Neutrophil (primary cell): ENCODE results near the gene IGFBP6.

ENCODE experiments used
- H3K27ac ChIP-seq: fragments of 200-600 bp; sonication (generic); 2 replicates; pipeline ENCODE4 v1.5.1; 2016; ENCODE audit warnings: mild to moderate bottlenecking, moderate library complexity
- H3K27me3 ChIP-seq: fragments of 200-600 bp; sonication (generic); 2 replicates; pipeline ENCODE4 v1.6.0; 2016; ENCODE audit warnings: mild to moderate bottlenecking
- H3K36me3 ChIP-seq: fragments of 200-600 bp; sonication (generic); 2 replicates; pipeline ENCODE4 v1.5.1; 2017
- H3K4me1 ChIP-seq, 2 experiments: fragments of 200-600 bp in 1 of 2; sonication (generic) in 1 of 2; 1 replicate in 1 of 2; 2 replicates in 1 of 2; pipeline versions ENCODE4 v1.5.1 to v1.6.1; 2013 to 2016; ENCODE audit warnings: low read depth in 1 of 2, low read length in 1 of 2, mild to moderate bottlenecking in 1 of 2, moderate library complexity in 1 of 2; ENCODE audit not compliant: control insufficient read depth in 1 of 2, insufficient read depth in 1 of 2
- H3K4me3 ChIP-seq, 2 experiments: fragments of 200-600 bp in 1 of 2; sonication (generic) in 1 of 2; 1 replicate in 1 of 2; 2 replicates in 1 of 2; pipeline ENCODE4 v1.5.1; 2013 to 2016; ENCODE audit warnings: low read depth in 1 of 2, low read length in 1 of 2, mild to moderate bottlenecking in 1 of 2, moderate library complexity in 1 of 2
- H3K9me3 ChIP-seq: fragments of 200-600 bp; sonication (generic); 2 replicates; pipeline ENCODE4 v1.5.1; 2016
- TF ChIP-seq, protein P1 (sequence below): fragments of 200-600 bp; sonication (generic); IDR thresholded peaks from 2 replicates; pipeline ENCODE4 v1.5.1; 2016; ENCODE audit warnings: antibody characterized with exemption

The IGFBP6 gene

DNA sequence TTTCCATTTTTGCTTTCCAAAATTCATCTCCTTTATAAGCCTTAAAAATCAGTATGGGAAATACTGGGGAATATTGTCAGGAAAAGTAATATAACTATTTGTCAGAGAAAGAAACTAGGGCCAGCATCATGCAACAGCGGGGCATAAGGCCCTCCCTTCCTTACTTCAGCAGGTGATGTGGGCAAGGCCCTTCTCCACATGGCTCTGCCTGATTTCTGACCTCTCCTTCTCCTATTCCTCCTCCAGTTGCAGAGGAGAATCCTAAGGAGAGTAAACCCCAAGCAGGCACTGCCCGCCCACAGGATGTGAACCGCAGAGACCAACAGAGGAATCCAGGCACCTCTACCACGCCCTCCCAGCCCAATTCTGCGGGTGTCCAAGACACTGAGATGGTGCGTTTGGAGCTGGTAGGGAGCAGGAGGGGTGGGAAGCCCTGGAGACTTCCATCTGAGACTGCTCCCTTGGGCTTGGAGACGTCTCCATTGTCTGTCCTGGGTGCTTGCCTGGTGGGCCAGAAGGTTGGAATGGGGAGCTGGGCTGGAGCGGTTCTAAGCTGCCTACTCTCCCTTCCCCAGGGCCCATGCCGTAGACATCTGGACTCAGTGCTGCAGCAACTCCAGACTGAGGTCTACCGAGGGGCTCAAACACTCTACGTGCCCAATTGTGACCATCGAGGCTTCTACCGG is 3.1 kb downstream of the IGFBP6 start:
- Histone ChIP-seq H3K4me3 (no peak overlapping the region), H3K36me3 (no peaks in the 10 kb centered on the region), H3K27ac (no peak overlapping the region), H3K4me1 (peaks cover 32 to 36% of the 10 kb centered on the region in 2 experiments), H3K9me3 (no peaks in the 10 kb centered on the region), H3K27me3 (peaks cover 39% of the 10 kb centered on the region)
- TF ChIP-seq, protein P1, sequence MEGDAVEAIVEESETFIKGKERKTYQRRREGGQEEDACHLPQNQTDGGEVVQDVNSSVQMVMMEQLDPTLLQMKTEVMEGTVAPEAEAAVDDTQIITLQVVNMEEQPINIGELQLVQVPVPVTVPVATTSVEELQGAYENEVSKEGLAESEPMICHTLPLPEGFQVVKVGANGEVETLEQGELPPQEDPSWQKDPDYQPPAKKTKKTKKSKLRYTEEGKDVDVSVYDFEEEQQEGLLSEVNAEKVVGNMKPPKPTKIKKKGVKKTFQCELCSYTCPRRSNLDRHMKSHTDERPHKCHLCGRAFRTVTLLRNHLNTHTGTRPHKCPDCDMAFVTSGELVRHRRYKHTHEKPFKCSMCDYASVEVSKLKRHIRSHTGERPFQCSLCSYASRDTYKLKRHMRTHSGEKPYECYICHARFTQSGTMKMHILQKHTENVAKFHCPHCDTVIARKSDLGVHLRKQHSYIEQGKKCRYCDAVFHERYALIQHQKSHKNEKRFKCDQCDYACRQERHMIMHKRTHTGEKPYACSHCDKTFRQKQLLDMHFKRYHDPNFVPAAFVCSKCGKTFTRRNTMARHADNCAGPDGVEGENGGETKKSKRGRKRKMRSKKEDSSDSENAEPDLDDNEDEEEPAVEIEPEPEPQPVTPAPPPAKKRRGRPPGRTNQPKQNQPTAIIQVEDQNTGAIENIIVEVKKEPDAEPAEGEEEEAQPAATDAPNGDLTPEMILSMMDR, result no peak

DNA sequence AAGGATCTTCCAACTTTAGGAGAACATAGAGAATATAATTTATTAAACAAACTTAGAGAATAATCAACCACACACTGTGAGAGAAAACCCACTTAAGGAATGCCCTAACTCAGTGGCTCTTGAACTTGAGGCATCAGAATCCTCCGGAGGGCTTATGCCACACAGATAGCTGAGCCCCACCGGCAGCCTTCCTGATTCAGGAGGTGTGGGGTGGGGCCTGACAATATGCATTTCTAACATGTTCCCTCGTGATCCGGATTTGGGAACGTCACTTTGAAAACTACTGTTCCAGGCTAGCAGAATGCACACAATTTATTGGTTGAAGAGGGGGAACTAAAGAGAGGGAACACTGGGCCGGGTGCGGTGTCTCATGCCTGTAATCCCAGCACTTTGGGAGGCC is 3.8 kb downstream of the IGFBP6 start:
- Histone ChIP-seq H3K4me3 (no peak overlapping the region), H3K4me1 (peaks cover 32 to 36% of the 10 kb centered on the region in 2 experiments), H3K36me3 (no peaks in the 10 kb centered on the region), H3K27me3 (peaks cover 32% of the 10 kb centered on the region), H3K27ac (no peak overlapping the region), H3K9me3 (no peaks in the 10 kb centered on the region)
- TF ChIP-seq, protein P1, result no peak

DNA sequence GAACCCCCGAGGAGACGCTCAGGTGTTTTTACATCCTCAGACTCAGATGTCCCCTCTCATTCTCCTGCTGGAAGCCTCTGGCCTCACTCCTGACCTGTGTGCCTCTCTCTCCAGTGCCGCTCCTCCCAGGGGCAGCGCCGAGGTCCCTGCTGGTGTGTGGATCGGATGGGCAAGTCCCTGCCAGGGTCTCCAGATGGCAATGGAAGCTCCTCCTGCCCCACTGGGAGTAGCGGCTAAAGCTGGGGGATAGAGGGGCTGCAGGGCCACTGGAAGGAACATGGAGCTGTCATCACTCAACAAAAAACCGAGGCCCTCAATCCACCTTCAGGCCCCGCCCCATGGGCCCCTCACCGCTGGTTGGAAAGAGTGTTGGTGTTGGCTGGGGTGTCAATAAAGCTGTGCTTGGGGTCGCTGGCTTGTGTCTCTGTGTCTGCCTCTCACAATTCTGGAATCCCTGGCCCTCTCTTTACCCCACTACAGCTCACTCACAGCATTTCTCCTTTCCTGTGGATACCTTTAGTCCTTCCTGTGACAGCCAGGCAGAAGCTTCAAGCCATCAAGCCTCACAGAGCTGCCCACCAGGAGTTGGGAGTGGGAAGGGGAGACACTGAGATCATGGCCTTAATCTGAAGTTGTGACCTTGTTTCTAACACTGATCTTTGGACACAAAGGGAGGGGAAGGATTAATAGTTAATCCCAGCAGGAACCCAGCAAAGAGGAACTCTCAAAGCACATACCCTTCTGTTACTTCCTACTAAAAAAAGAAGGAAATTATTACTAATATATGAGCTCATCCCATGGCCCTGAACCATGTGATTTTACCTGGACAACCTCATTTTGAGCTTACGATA is 4.7 kb downstream of the IGFBP6 start:
- TF ChIP-seq, protein P1, result no peak
- Histone ChIP-seq H3K27ac (peak overlapping the region; percentile 53), H3K4me3 (no peak overlapping the region), H3K9me3 (no peaks in the 10 kb centered on the region), H3K36me3 (no peaks in the 10 kb centered on the region), H3K27me3 (peaks cover 23% of the 10 kb centered on the region), H3K4me1 (peaks cover 30 to 35% of the 10 kb centered on the region in 2 experiments)

DNA sequence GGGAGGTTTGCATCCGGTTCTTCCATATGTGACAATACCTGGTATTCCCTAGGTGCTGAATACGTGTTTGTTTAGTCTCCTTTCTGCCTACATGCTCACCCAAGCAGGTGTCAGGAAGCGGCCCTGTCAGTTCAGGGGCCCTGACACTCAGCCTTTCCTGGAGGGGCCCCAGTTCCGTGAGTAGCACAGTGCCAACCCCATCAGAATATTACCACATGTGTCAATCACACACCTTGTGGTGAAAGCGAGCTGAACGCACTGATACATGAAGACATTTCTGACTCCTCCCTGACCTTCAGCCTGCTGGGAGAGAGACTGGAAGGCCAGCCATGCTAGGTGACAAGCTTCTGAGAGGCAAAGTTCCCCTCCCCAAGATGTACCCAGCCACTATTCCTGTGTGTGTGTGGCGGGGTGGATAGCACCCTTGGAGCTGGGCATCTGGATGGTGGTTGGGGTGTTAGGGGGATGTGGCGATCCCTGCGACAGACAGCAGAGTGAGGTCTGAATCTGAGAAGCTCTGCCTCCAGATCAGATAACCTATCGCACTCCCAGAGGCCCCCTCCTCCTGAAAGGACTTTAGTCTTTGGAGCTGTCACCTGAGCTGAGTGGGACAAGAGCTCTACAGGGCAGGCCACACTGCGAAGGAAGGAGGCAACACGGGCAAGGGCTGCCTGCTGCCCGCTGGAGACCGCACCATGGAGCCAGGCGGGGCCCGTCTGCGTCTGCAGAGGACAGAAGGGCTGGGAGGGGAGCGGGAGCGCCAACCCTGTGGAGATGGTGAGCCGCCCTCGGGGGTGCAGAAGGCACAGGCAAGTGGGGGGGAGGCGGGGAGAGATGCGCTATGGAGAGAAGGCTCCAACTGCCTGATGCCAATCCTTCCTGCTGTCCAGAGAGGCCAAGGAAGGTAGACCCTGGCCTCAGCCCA is 5.7 kb downstream of the IGFBP6 start, which contains the start of gene SOAT2:
SOAT2 (plus strand) TSS at position 604 of the 925 bp plus-strand sequence; CDS start at position 696, 92 bp downstream.
- TF ChIP-seq, protein P1, result no peak
- Histone ChIP-seq H3K36me3 (no peaks in the 10 kb centered on the region), H3K27ac (peak within 1 kb of the TSS; percentile 53), H3K4me1 (peaks cover 20 to 25% of the 10 kb centered on the region in 2 experiments), H3K27me3 (peaks cover 13% of the 10 kb centered on the region), H3K4me3 (no peak within 1 kb of the TSS), H3K9me3 (no peaks in the 10 kb centered on the region)

DNA sequence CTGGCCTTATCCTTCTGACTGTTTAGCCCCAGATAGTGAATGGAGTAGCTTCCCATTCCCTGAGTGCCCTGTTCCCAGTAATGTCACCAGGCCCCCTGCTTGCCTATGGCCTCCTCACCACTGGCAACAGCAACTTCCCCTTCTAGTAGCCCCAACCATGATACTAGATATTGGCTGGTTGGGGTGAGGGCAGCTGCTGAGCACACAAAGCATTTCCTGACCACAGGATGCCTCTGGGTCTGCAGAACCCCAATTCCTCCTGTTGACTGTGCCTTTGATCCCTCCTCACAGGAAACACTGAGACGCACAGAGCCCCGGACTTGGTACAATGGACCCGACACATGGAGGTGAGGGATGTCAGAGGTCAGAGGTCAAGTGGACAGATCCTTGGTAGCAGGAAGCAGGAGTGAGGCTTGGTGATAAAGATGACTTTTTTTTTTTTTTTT is 6.4 kb downstream of the IGFBP6 start:
- peaks cover 16 to 22% of the 10 kb centered on the region in 2 experiments for H3K4me1 ChIP-seq
- no peaks in the 10 kb centered on the region for H3K36me3 ChIP-seq
- TF ChIP-seq, protein P1, result no peak
- H3K27ac ChIP-seq, result no peak overlapping the region
- no peak overlapping the region for H3K4me3 ChIP-seq
- H3K27me3 ChIP-seq, result peaks cover 6% of the 10 kb centered on the region
- H3K9me3 ChIP-seq, result no peaks in the 10 kb centered on the region
